Astrocyte of the hippocampus (primary cell): ENCODE measurements around the gene FRAS1.
A peak's percentile ranks its signal among the peaks of the same experiment; 100 is the strongest.

Experiments used
- DNase-seq: peaks from one replicate; pipeline ENCODE4 v3.0.0; 2011; ENCODE audit warnings: low read depth, low spot score

The FRAS1 gene

DNA sequence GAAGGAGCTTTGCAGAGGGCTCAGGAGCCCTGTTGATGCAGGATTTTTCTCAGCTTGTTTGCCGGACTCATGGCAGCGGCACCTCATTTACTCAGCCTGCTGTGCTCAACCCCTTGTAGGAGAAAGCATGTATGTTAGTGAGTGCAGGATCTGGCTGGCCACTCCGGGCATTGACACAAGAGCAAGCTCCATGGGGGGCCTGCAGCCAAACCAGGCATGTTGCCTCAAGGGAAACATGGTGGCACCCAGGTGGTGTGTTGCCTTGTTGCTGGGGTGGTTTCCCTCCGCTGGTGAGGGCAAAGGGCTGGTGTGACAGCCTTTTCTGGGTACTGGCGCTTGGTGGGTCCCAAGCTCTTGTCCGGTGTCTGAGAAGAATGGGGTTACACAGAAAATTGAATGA, 305.2 kb downstream of the FRAS1 start:
- no peak for DNase-seq

DNA sequence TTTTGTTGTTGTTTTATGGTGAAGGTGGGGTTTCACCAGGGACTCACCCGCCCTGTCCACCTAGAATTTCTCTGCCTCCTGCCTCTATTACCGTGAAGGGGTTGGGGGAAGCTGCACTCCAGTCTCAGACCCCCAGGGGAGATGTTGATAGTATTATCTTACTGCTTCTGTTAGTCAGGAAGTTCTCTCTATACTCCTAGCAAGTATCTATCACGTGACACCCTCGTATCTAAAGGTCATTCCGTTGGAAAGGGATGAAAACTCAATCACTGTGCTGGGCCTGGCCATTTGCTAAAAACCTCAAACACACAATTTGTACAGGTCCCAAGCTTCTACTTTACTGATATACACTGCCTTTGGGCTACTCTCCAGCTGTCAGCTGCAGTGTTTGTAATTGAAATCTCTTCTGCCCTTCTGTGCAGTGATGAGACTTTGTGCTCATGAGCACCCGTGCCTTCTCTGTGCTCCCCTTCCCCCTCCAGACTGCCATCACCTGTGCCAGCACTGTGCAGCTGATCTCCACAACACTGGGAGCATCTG, 306.0 kb downstream of the FRAS1 start:
- DNase-seq = no peak

DNA sequence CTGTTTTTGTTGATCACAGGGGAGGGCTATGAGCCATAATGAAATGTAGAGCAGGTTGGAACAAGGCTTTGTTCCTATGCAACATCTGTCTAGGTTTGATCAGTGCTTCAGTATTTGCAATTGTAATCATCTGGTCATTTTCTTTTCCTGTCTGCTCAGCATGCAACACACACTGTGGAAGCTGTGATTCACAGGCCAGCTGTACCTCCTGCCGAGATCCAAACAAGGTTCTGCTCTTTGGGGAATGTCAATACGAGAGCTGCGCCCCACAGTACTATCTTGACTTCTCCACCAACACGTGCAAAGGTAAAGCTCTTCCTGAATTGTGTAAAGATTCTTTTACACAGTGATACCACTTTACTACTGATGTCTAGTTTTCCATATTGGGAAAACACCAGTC, 312.6 kb downstream of the FRAS1 start:
- peak; percentile 60 for DNase-seq

GRCh38 chr4:78370631-78371372, 313.7 kb downstream of the FRAS1 start:
- DNase-seq = no peak

GRCh38 chr4:78372355-78372988, 315.3 kb downstream of the FRAS1 start:
- DNase-seq = no peak

- DNase-seq = no peak
These were observed 320.4 kb downstream of the FRAS1 start for GRCh38 chr4:78377555-78377954.

GRCh38 chr4:78379040-78379439, 321.9 kb downstream of the FRAS1 start:
- no peak for DNase-seq

DNA sequence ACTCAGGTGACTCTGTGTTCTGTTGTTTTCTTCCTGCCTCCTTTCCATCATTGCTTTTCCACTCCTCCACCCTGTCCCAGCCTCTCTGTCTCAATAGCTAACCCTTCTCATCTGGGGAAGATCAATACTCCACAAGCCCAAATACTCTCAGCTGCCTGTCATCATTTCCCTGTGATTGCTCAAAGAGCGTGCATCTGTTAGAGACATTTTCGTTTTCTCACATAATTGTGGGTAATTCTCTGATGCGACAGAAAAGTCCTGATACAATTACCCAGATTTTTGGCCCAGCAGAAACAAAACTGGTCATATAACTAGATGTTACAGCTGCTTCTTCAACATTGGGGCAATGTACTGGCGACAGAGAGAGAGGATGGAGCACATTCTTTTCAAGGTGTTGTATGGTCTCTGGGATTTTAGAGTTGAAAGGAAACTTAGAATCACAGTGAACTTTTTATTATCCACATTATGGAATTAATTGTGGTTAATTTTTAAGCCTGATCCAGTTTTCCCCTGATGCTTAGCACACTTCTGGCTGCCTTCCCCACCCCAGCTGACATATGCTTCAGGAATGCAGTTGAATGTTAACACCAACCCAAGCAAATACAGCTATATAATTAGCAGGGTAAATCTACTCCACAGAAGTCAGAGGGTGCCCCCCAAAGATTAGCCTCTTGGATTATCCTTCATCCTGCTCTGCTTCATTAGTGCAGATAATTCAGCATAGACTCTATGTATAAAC, 323.0 kb downstream of the FRAS1 start:
- peak; percentile 69 for DNase-seq

- DNase-seq = no peak
These were observed 329.6 kb downstream of the FRAS1 start for GRCh38 chr4:78386679-78387078.

GRCh38 chr4:78395642-78396041, 338.5 kb downstream of the FRAS1 start:
- DNase-seq = no peak

DNA sequence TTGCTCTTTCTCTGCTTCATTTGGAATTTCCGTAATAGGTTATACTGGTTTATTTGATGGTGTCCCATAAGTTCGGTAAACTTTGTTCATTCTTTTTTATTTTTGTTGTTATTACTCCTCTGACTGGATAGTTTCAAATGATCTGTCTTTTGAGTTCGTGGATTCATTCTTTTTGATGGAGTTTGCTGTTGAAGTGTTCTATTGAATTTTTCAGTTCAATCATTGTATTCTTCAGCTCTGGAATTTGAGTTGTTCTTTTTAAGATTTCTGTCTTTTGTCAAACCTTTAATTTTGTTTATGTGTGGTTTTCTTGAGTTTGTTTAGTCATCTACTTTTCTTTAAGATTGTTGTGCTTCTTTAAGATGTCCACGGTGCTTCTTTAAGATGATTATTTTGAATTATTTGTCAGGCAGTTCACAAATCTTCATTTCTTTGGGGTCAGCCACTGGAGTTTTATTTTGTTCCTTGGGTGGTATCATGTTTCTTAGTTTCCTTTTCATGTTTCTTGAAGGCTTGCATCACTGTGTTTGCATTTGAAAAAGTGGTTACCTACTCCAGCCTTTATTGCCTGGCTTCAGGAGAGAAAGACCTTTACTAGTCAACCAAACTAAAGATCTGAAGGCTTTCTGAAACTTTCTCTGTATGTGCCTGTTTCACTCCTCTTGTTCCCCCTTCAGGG, 339.6 kb downstream of the FRAS1 start:
- no peak for DNase-seq

DNA sequence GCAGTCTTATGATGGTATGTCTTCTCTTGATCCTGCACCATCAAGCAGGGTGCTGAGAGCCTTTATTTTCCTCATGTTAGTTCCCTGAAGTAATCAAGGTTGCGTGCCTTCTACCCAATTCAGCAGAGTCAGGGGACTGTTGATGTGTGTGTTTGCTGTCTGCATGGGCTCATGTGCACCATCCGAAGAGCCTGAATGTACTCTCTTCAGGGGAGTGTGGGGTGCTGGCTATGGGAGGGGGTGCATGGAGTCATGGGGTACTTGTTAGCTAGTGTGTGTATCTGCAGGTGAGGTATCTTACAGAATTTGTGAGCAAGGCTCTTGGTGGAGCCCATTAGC, 340.1 kb downstream of the FRAS1 start:
- DNase-seq = no peak

DNA sequence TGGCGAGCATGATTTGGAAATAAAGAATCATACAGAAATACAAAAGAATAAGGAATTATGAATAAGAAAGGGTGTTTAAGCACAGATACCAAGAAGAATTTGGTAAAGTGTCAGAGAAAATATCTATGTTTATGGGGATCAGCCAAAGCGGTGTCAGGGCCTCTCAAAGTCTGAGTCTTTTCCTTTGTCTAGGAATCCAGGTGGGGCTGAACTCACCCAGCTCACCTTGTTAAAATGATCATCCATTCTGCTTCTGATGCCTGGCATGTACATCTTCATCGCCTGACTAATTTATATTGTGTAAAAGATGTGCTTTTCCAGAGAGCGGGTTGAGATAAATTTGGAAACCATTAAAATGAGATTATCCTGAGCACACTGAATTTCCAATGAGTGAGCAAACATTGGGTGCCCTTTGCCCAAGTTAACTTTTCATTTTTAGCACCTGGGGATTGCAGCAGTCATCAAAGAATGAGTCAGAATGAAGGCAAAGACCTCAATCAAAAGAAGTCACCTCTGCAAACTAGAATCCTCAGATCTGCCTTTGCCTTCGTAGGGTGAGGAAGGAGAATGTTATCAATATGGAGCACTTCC, 352.6 kb downstream of the FRAS1 start:
- no peak for DNase-seq

DNA sequence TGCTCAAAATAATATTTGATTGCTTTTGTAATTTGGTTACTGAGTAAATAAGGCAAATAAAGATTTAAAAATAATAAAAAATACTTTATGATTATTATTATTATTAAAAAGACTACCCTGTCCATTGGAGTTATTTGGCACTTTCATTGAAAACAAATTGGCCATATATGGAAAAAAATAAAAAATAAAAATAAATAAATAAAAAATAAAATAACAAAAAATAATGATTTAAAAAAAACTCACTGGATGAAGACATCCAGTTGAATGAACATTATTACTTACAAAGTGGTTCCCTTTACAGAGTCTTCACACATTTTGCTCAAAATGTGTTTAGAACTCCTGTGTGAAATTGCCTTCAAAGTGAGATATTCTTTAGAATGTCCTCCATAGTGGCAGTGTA, 353.1 kb downstream of the FRAS1 start:
- DNase-seq = no peak

- no peak for DNase-seq
These were observed 353.6 kb downstream of the FRAS1 start for GRCh38 chr4:78410676-78411075.

- DNase-seq = peak; percentile 11
These were observed 357.0 kb downstream of the FRAS1 start for GRCh38 chr4:78414116-78414515.

DNA sequence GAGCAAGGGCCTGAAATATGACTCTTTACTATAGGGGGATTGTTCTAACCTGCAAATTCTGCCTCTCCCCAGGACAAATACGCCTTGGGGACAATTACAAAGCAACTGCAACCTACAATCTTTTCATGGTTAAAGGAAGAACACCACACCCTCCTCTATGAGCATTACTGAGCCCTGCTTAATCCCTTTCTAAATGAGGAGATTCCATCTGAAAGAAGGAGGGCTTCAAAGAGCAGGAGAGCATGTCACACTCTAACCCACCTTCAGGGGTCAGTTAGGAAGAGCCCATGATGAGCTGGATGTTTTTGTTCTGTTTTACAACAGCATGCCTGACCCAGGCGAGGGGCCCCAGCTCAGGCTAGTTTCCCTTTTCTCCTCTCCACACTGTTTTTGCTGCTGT, 360.5 kb downstream of the FRAS1 start:
- no peak for DNase-seq

DNA sequence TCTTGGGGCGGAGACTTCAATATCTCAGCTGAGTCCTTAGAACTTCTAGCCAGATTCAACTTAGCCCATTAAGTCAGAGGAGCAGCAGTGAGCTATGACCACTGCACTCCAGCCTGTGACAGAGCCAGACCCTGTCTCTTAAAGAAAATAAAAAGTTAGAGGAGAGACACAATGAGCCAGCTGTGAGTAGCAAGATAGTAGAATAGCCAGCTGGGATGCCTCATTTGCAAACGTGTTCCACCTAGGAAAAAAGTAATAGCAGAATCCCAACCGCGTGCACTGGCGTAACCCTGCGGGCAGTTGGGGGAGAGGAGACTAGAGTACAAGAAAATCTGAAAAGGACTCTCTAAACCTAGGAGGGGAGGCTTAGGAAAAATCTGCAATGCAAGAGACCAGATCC, 361.3 kb downstream of the FRAS1 start:
- DNase-seq = no peak

DNA sequence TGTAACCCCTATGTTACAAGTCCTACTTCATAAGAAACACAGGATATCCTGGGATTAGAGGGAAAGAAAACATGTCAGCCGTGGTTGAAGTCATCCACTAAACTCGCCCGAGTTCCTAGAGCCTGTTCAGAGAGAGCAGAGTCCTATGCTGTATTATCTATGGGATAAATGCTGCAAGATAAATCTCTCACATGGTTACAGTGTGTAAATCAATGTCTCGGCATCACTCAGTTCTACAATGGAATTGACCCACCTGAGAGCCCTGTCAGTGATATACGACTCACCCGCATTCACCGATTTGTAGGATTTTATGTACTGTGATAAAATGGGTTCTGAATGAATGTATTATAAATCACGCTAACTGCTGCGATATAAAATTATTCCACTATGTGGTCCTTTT, 366.7 kb downstream of the FRAS1 start:
- DNase-seq = no peak

DNA sequence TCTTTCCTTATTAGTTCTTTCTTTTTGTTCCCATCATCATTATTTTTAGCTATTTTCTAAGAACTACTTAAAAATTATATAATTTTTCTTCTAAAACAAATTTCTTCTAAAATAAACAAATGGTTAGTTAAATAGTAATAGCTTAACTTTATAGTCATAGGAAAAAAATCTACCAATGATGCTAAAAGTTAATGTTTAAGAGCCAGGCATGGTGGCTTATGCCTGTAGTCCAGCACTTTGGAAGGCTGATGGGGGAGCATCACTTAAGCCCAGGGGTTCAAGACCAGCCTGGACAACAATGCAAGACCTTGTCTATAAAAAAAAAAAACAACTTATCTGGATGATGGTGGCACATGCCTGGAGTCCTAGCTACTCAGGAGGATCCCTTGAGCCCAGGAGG, 367.3 kb downstream of the FRAS1 start:
- DNase-seq = no peak

GRCh38 chr4:78426972-78427371, 369.8 kb downstream of the FRAS1 start:
- no peak for DNase-seq

- DNase-seq = no peak
These were observed 371.9 kb downstream of the FRAS1 start for GRCh38 chr4:78428996-78429395.
